Suprapubic skin (tissue), 4 donors: Measurements from ENCODE around the gene TSHZ2.

ENCODE experiments used
- POLR2A ChIP-seq, 2 donors: fragments of 450-650 bp; IDR thresholded peaks; one replicate each; pipeline ENCODE4 v1.6.1; 2017; ENCODE audit warnings: antibody characterized with exemption in 2 of 2, mild to moderate bottlenecking in 2 of 2, moderate library complexity in 2 of 2
- POLR2AphosphoS5 ChIP-seq, 3 donors: sonication (generic); formaldehyde crosslinking; IDR thresholded peaks; one replicate each; pipeline ENCODE4 v1.6.1; 2017; ENCODE audit warnings: antibody characterized with exemption in 3 of 3

- no peak for TF ChIP-seq POLR2A (IDR thresholded peaks at IDR 0.05)
- no peak for TF ChIP-seq POLR2AphosphoS5 (IDR thresholded peaks at IDR 0.05)
Observed at GRCh38 chr20:53048387-53048786, 76.2 kb downstream of the TSHZ2 start.
